Suprapubic skin (tissue), 4 donors: ENCODE data around the gene CECR2.

Experiments
- CTCF ChIP-seq, 2 donors: fragments of 200-600 bp in 1 of 2; fragments of 450-650 bp in 1 of 2; sonication (generic) in 1 of 2; IDR thresholded peaks; one replicate each; pipeline ENCODE4 v1.5.1; 2016 to 2019; ENCODE audit warnings: antibody characterized with exemption in 2 of 2, mild to moderate bottlenecking in 1 of 2, moderate library complexity in 1 of 2
- EP300 ChIP-seq: sonication (generic); formaldehyde crosslinking; IDR thresholded peaks from one replicate; pipeline ENCODE4 v1.6.1; 2017; ENCODE audit warnings: antibody characterized with exemption
- POLR2A ChIP-seq, 2 donors: fragments of 450-650 bp; IDR thresholded peaks; one replicate each; pipeline ENCODE4 v1.6.1; 2017; ENCODE audit warnings: antibody characterized with exemption in 2 of 2, mild to moderate bottlenecking in 2 of 2, moderate library complexity in 2 of 2
- POLR2AphosphoS5 ChIP-seq, 3 donors: sonication (generic); formaldehyde crosslinking; IDR thresholded peaks; one replicate each; pipeline ENCODE4 v1.6.1; 2017; ENCODE audit warnings: antibody characterized with exemption in 3 of 3

GRCh38 chr22:17596226-17596625 lies 227.0 kb downstream of the CECR2 start:
- TF ChIP-seq CTCF (IDR thresholded peaks at IDR 0.05) (no peak), EP300 (no peak), POLR2A (IDR thresholded peaks at IDR 0.05) (no peak), POLR2AphosphoS5 (IDR thresholded peaks at IDR 0.05) (no peak)
